Adipocyte (in vitro differentiated cells): Measurements from ENCODE around the gene ATAD3B.
A peak's percentile ranks its signal among the peaks of the same experiment; 100 is the strongest.
"Not testable (repeated sequence)": the region's sequence is repeated elsewhere in the genome, so short reads cannot be mapped to it uniquely, and the experiment has no call there.

Experiments
- DNase-seq: peaks from one replicate; pipeline ENCODE4 v3.0.0-alpha.2; 2015; ENCODE audit warnings: low read depth
- H3K27me3 ChIP-seq: replicated peaks from 2 replicates; pipeline ENCODE4 v1.7.0; 2013; ENCODE audit warnings: mild to moderate bottlenecking, low read length, moderate library complexity; ENCODE audit not compliant: control insufficient read depth, insufficient read depth
- H3K36me3 ChIP-seq: 2 replicates; pipeline ENCODE4 v1.7.0; 2013; ENCODE audit warnings: low read length, mild to moderate bottlenecking, moderate library complexity; ENCODE audit not compliant: control insufficient read depth, insufficient read depth, severe bottlenecking
- H3K4me1 ChIP-seq: 2 replicates; pipeline ENCODE4 v1.7.0; 2013; ENCODE audit warnings: mild to moderate bottlenecking, low read length, moderate library complexity; ENCODE audit not compliant: control insufficient read depth, insufficient read depth
- H3K4me3 ChIP-seq: 2 replicates; pipeline ENCODE4 v1.7.0; 2013; ENCODE audit warnings: mild to moderate bottlenecking, low read length, moderate library complexity
- H3K9ac ChIP-seq: 2 replicates; pipeline ENCODE4 v1.7.0; 2013; ENCODE audit warnings: mild to moderate bottlenecking, low read length, moderate library complexity
- H3K9me3 ChIP-seq: 2 replicates; pipeline ENCODE4 v1.7.0; 2013; ENCODE audit warnings: mild to moderate bottlenecking, low read length, moderate library complexity; ENCODE audit not compliant: control insufficient read depth

Gene ATAD3B

GRCh38 chr1:1455934-1456333 lies 15.6 kb upstream of the ATAD3B start:
- not testable (repeated sequence) for H3K4me3 ChIP-seq, H3K4me1 ChIP-seq, H3K9me3 ChIP-seq, H3K36me3 ChIP-seq, H3K27me3 ChIP-seq, H3K9ac ChIP-seq, DNase-seq

- H3K4me1 ChIP-seq, H3K9ac ChIP-seq, DNase-seq, H3K9me3 ChIP-seq, H3K36me3 ChIP-seq, H3K27me3 ChIP-seq, H3K4me3 ChIP-seq: not testable (repeated sequence)
These were observed 14.8 kb upstream of the ATAD3B start for GRCh38 chr1:1456683-1457255.

DNA sequence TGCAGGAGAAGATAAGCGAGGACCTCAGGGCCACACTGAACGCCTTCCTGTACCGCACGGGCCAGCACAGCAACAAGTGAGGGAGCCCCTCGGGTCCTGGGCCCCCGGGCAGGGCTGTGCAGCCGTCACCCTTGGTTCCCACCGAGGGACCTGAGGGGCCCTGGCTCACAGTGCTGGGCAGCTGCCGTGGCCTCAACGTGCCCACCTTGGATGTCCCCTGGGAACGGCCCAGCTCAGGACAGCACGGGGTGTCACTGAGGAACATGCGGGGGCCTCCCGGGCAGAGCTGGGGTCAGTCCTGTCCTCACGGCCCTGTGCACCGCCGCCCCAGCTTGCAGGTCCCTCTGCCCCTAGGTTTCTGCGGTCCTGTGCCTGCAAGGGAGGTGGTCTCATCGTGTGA lies 12.4 kb upstream of the ATAD3B start:
- H3K27me3 ChIP-seq, H3K9ac ChIP-seq, H3K4me1 ChIP-seq, H3K36me3 ChIP-seq, DNase-seq, H3K4me3 ChIP-seq, H3K9me3 ChIP-seq: not testable (repeated sequence)

GRCh38 chr1:1459711-1460110 lies 11.9 kb upstream of the ATAD3B start:
- not testable (repeated sequence) for H3K36me3 ChIP-seq, H3K4me1 ChIP-seq, H3K4me3 ChIP-seq, H3K9me3 ChIP-seq, DNase-seq, H3K9ac ChIP-seq, H3K27me3 ChIP-seq

GRCh38 chr1:1460540-1461130 lies 10.9 kb upstream of the ATAD3B start:
- no peaks in the 10 kb centered on the region for H3K36me3 ChIP-seq
- no peak overlapping the region for H3K4me3 ChIP-seq
- H3K4me1 ChIP-seq, result no peaks in the 10 kb centered on the region
- H3K9ac ChIP-seq, result no peak overlapping the region
- H3K27me3 ChIP-seq, result no peaks in the 10 kb centered on the region
- DNase-seq, result no peak
- H3K9me3 ChIP-seq, result no peaks in the 10 kb centered on the region

DNA sequence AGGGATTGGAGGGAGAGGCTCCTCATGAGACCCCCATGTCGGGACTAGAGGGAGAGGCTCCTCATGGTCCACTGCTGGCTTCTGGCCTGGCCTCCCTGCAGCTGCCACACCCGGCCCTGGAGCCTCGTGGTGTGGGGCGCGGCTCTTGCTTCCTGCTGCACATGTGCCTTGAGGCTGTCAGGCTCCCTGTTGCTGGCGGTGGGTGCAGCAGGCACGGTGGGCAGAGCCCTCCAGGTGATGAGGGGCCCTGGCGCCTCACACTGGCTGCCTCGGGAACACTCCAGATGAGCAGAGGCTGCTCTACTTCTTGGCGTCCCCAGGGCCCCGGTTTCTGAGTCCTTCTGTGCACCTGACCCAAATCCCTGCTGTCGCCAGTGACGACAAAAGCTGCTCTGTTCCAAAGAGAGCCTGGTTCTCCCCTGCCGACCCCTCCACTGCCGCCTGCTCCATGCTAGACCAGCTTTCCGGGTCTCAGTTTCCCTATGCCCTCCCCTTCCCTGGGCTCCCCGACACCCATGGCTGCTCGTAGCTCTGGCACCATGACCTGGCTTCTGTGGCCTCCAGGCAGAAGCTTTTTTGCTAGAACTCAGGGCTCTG lies 9.7 kb upstream of the ATAD3B start:
- no peaks in the 10 kb centered on the region for H3K4me1 ChIP-seq
- no peaks in the 10 kb centered on the region for H3K36me3 ChIP-seq
- DNase-seq, result no peak

GRCh38 chr1:1462318-1462966 lies 9.1 kb upstream of the ATAD3B start:
- no peak for DNase-seq
- Histone ChIP-seq H3K4me3 (no peak overlapping the region), H3K9ac (no peak overlapping the region)

More for the DNA sequence above, 9.7 kb upstream of the ATAD3B start:
- Histone ChIP-seq H3K9ac (no peak overlapping the region), H3K4me3 (no peak overlapping the region), H3K27me3 (no peaks in the 10 kb centered on the region), H3K9me3 (no peaks in the 10 kb centered on the region)

DNA sequence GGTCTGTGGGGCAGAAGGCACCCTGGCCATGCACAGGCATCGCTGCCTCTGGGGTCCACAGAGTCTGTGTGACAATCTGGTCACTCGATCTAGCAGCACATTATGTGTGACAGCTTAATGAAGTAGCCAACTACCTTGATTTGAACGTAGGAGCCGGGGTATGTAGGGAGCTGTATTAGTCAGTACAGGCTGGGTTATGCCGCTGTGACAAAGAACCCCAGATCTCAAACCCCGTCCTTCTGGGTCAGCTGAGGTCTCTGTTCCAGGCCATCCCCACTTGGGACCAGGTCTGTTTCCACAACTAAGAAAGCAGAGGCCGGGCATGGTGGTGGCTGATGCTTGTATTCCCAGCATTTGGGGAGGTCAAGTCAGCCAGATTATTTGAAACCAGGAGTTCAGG lies 8.3 kb upstream of the ATAD3B start:
- Histone ChIP-seq H3K4me3 (no peak overlapping the region), H3K4me1 (no peaks in the 10 kb centered on the region), H3K9ac (no peak overlapping the region), H3K9me3 (no peaks in the 10 kb centered on the region), H3K27me3 (no peaks in the 10 kb centered on the region), H3K36me3 (no peaks in the 10 kb centered on the region)
- no peak for DNase-seq

More at GRCh38 chr1:1462318-1462966, 9.1 kb upstream of the ATAD3B start:
- Histone ChIP-seq H3K4me1 (no peaks in the 10 kb centered on the region), H3K27me3 (no peaks in the 10 kb centered on the region), H3K9me3 (no peaks in the 10 kb centered on the region), H3K36me3 (no peaks in the 10 kb centered on the region)

DNA sequence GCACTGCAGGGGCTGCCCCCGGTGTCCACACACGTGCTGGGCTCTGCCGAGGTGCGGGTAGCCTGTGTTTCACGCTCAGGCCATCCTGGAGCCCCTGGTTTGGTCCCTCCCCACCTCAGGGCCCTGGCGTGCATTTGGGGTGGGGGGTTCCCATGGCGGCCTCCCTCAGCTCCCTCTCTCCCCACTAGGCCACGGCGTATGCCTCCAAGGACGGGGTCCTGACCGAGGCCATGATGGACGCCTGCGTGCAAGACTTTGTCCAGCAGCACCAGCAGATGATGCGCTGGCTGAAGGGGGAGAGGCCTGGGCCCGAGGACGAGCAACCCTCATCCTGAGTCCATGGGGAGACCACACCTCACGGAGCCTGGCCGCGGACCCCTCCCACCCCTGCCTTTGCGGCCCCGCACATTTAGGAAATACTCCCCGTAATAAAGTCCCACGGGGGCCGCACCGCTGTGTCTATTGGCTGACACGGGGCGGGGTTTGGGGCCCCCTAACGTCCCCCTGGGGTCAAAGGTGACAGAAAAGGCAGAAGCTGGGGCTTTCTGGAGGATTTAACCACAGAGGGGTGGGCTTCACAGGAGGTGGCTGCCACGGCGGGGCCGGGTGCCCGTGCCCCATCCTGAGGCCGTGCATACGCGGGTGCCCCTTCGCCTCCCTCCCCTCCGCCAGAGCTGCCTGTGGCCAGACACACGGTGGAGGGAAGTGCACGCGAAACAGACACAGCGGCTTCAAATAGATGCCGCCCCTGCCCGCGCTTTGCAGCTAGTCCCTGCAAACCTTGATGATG lies 3.2 kb upstream of the ATAD3B start:
- H3K9me3 ChIP-seq, H3K4me3 ChIP-seq, H3K36me3 ChIP-seq, H3K27me3 ChIP-seq, DNase-seq, H3K9ac ChIP-seq, H3K4me1 ChIP-seq: not testable (repeated sequence)

DNA sequence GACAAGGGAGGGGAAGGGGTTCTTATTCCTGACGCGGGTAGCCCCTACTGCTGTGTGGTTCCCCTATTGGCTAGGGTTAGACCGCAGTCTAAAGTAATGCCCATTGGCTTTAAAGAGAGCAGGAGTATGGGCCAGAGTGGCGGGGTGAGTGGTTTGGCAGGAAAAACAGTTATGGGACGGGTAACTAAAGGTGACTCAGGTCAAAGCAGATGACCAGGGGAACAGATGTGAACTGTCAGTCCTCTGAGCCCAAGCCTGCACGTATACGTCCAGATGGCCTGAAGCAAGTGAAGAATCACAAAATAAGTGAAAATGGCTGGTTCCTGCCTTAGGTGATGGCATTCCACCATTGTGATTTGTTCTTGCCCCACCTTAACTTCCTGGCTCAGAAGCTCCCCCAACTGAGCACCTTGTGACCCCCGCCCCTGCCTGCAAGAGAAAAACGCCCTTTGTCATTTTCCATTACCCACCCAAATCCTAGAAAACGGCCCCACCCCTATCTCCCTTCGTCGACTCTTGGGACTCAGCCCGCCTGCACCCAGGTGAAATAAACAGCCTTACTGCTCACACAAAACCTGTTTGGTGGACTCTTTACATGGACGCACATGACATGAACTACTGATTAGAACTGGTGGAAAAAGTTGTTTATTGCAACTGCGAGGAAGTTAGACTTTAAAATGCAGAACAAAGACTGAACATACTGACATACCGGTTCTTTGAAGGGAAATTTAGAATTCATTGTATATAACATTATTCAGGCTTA lies 758 bp upstream of the ATAD3B start:
- H3K36me3 ChIP-seq, result no peaks in the 10 kb centered on the region
- peak overlapping the region; percentile 84 for H3K4me3 ChIP-seq
- H3K9ac ChIP-seq, result peak overlapping the region; percentile 89
- DNase-seq, result no peak
- H3K9me3 ChIP-seq, result no peaks in the 10 kb centered on the region
- H3K27me3 ChIP-seq, result no peaks in the 10 kb centered on the region
- H3K4me1 ChIP-seq, result peaks cover 15% of the 10 kb centered on the region
